HepG2 (cell line): ENCODE results near the gene CRYBA2. TPM values are rescaled to one million over a fixed set of nuclear protein-coding genes. Genes with fewer than 3 reads are reported as not detected.

ENCODE experiments used
- ATAC-seq: fragments of 200-7000 bp; cut with Tn5 transposase; 3 replicates; pipeline ENCODE4 v1.9.1; 2020; ENCODE audit warnings: mild to moderate bottlenecking, moderate library complexity
- BruUV-seq: library from RNA; stranded (reverse); fragments of 400-500 nt; replicated peaks from 2 replicates; lab custom pipeline; 2021; lab: Mats Ljungman, UMichigan
- CTCF ChIA-PET: fragments of 300-600 bp; formaldehyde crosslinking; extraction: SDS; loops from one replicate; lab custom pipeline; 2021; ENCODE audit warnings: low total read pairs, inconsistent platforms, low intra/inter-chr PET ratio; lab: Yijun Ruan, JAX
- POLR2A ChIA-PET: fragments of 350-600 bp; sonication (Branson Sonifier 250); formaldehyde crosslinking; loops from one replicate; lab custom pipeline; 2020; ENCODE audit warnings: antibody characterized with exemption, inconsistent platforms; lab: Yijun Ruan, JAX
- DNase-seq: peaks from one replicate; pipeline ENCODE4 v3.0.0-alpha.2; 2015; ENCODE audit warnings: low spot score
- FAIRE-seq: peaks from 3 replicates; lab custom pipeline; 2011; peaks lifted over from hg19 to GRCh38; lab: Jason Lieb, UNC
- H2AFZ ChIP-seq: one replicate; pipeline ENCODE4 v1.6.1; 2011; ENCODE audit warnings: low read length, inconsistent platforms
- H3K27ac ChIP-seq: fragments of 300-600 bp; 3 replicates; pipeline ENCODE4 v1.8.0; 2011; ENCODE audit warnings: mixed run types, mild to moderate bottlenecking, mixed read lengths, low read length, inconsistent platforms; ENCODE audit not compliant: insufficient read depth; ENCODE audit errors: extremely low read length
- H3K27me3 ChIP-seq, 2 experiments: fragments of 200-600 bp in 1 of 2; 2 replicates in 1 of 2; 3 replicates in 1 of 2; pipeline versions ENCODE4 v1.6.0 to v1.8.0; 2011; ENCODE audit warnings: low read length in 2 of 2, mild to moderate bottlenecking in 2 of 2, moderate library complexity in 2 of 2, inconsistent platforms in 1 of 2; ENCODE audit not compliant: insufficient read depth in 2 of 2, control insufficient read depth in 1 of 2
- H3K36me3 ChIP-seq, 2 experiments: fragments of 200-600 bp in 1 of 2; replicated peaks in 1 of 2; 2 replicates in 1 of 2; 3 replicates in 1 of 2; pipeline versions ENCODE4 v1.5.1 to v1.8.0; 2011; ENCODE audit warnings: low read length in 2 of 2, inconsistent platforms in 1 of 2; ENCODE audit not compliant: insufficient read depth in 2 of 2, control insufficient read depth in 1 of 2
- H3K4me1 ChIP-seq: 2 replicates; pipeline ENCODE4 v1.5.1; 2012; ENCODE audit warnings: low read length, inconsistent platforms; ENCODE audit not compliant: insufficient read depth
- H3K4me2 ChIP-seq: 2 replicates; pipeline ENCODE4 v1.6.0; 2011; ENCODE audit warnings: low read depth, low read length, inconsistent platforms
- H3K4me3 ChIP-seq, 3 experiments: fragments of 200-600 bp in 1 of 3; sonication (generic), shearing (Covaris generic) in 1 of 3; replicated peaks in 1 of 3; 2 replicates each; pipeline ENCODE4 v1.5.1; 2011 to 2016; ENCODE audit warnings: low read length in 3 of 3, inconsistent platforms in 2 of 3, low read depth in 2 of 3, mild to moderate bottlenecking in 2 of 3, control low read depth in 1 of 3, mixed read lengths in 1 of 3; ENCODE audit not compliant: insufficient read depth in 1 of 3
- H3K79me2 ChIP-seq: one replicate; pipeline ENCODE4 v1.6.1; 2011; ENCODE audit warnings: low read length, inconsistent platforms; ENCODE audit not compliant: insufficient read depth
- H3K9ac ChIP-seq: 2 replicates; pipeline ENCODE4 v1.6.0; 2011; ENCODE audit warnings: mild to moderate bottlenecking, low read depth, low read length, inconsistent platforms; ENCODE audit not compliant: insufficient read depth
- H3K9me3 ChIP-seq: 2 replicates; pipeline ENCODE4 v1.5.1; 2012; ENCODE audit warnings: mild to moderate bottlenecking, low read length
- H4K20me1 ChIP-seq: 2 replicates; pipeline ENCODE4 v1.6.0; 2011; ENCODE audit warnings: inconsistent platforms, mild to moderate bottlenecking, low read length, moderate library complexity; ENCODE audit not compliant: insufficient read depth
- ATF7 ChIP-seq, 2 experiments: fragments of 450-650 bp in 1 of 2; sonication (generic) in 1 of 2; formaldehyde crosslinking in 1 of 2; IDR thresholded peaks; 2 replicates each; pipeline versions ENCODE4 v1.4.0 to v1.6.1; 2016 to 2020; ENCODE audit warnings: antibody characterized with exemption in 1 of 2, mild to moderate bottlenecking in 1 of 2, missing genetic modification reagents in 1 of 2
- HMG20A ChIP-seq: IDR thresholded peaks from 2 replicates; pipeline ENCODE4 v1.6.1; 2016; ENCODE audit warnings: borderline replicate concordance
- MAZ ChIP-seq, 2 experiments: sonication (generic) in 1 of 2; formaldehyde crosslinking in 1 of 2; IDR thresholded peaks; 2 replicates each; pipeline versions ENCODE4 v1.5.0 to v1.6.1; 2012 to 2020; ENCODE audit warnings: low read depth in 2 of 2, mild to moderate bottlenecking in 2 of 2, borderline replicate concordance in 1 of 2, improper control_type of control experiment in 1 of 2, low read length in 1 of 2, missing genetic modification reagents in 1 of 2, moderate library complexity in 1 of 2
- MTA1 ChIP-seq: sonication (generic); formaldehyde crosslinking; IDR thresholded peaks from 2 replicates; pipeline ENCODE4 v1.4.0; 2020; ENCODE audit warnings: missing genetic modification reagents, mild to moderate bottlenecking, borderline replicate concordance
- TBX2 ChIP-seq: sonication (generic); formaldehyde crosslinking; IDR thresholded peaks from 2 replicates; pipeline ENCODE4 v1.5.0; 2020; ENCODE audit warnings: missing genetic modification reagents, mild to moderate bottlenecking, borderline replicate concordance
- ZNF234 ChIP-seq: sonication (generic); formaldehyde crosslinking; conservative IDR thresholded peaks from 2 replicates; pipeline ENCODE4 v1.5.1; 2020; ENCODE audit warnings: mild to moderate bottlenecking, missing genetic modification reagents
- ZNF274 ChIP-seq: sonication (generic); formaldehyde crosslinking; IDR thresholded peaks from 2 replicates; pipeline ENCODE4 v1.5.1; 2020; ENCODE audit warnings: mild to moderate bottlenecking, missing genetic modification reagents
- ZNF468 ChIP-seq: sonication (generic); formaldehyde crosslinking; IDR thresholded peaks from 2 replicates; pipeline ENCODE4 v1.8.0; 2022; ENCODE audit warnings: mild to moderate bottlenecking, moderate library complexity, missing genetic modification reagents
- WGBS: methylation state at CpG from one replicate; pipeline ENCODE4 v1.1.6; 2017; ENCODE audit warnings: low lambda C conversion rate; 5-methylcytosine and 5-hydroxymethylcytosine counted together
- in situ Hi-C: cut with HindIII; loops from 2 replicates; pipeline ENCODE4 v1.10.0; 2017; ENCODE audit warnings: low pct_unique_long_range_greater_than_20kb; ENCODE audit not compliant: extremely low pct_ligation_motif_present
- intact Hi-C: fragments of 100-400 bp; cut with micrococcal nuclease; formaldehyde crosslinking; loops from one replicate; pipeline ENCODE4 v1.10.0; 2022; ENCODE audit not compliant: unreplicated experiment
- polyA plus RNA-seq, 8 experiments: library from polyadenylated mRNA; depleted of rRNA in 3 of 8; stranded (reverse) in 7 of 8; unstranded in 1 of 8; fragments of >200 nt; fragmentation: Illumina TruSeq in 4 of 8; extraction: Trizol in 4 of 8; gene quantifications; 2 replicates each; pipeline versions ENCODE4 v1.2.1 to v1.2.3, GENCODE V29; 2011 to 2016; ENCODE audit warnings: low read depth in 4 of 8, missing spikeins in 1 of 8, mixed read lengths in 1 of 8; ENCODE audit not compliant: insufficient read depth in 1 of 8
- total RNA-seq, 5 experiments: library from RNA; depleted of rRNA; stranded (reverse); fragments of >200 nt; fragmentation: Illumina TruSeq; extraction: Trizol; gene quantifications; 2 replicates each; pipeline ENCODE4 v1.2.3, GENCODE V29; 2016; ENCODE audit warnings: low read depth in 1 of 5
- TF ChIP-seq, protein P1 (sequence below): sonication (generic); formaldehyde crosslinking; IDR thresholded peaks from 2 replicates; pipeline ENCODE4 v1.4.0; 2020; ENCODE audit warnings: mild to moderate bottlenecking, missing genetic modification reagents, borderline replicate concordance
- TF ChIP-seq, protein P2 (sequence below): sonication (generic); formaldehyde crosslinking; IDR thresholded peaks from 2 replicates; pipeline ENCODE4 v1.5.0; 2020; ENCODE audit warnings: missing genetic modification reagents
- TF ChIP-seq, protein P3 (sequence below): sonication (generic); formaldehyde crosslinking; IDR thresholded peaks from 2 replicates; pipeline ENCODE4 v1.5.0; 2020; ENCODE audit warnings: mild to moderate bottlenecking, missing genetic modification reagents

Gene CRYBA2
- total and polyA plus RNA-seq, 2 of the 13 experiments (the other 11 are each of a cell fraction or from before 2014, with no cell fraction given): not detected

DNA sequence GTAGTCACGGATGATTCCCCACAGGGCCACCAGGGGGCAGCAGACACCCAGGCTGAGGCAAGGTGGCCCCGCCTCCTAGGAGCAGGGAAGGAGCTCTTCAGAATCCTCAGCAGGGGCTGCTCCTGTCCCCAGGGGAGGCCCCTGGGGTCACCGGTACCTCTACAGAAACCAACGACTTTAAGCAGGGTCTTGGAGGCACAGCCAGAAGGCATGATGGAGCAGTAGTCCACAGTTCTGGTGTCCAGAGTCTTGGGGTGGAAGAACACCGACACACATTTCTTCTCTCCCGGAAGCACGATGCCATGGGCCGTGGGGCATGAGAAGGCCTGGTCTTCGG lies 36.6 kb upstream of the CRYBA2 start (continued):
- no peak for TF ChIP-seq ZNF234
- TF ChIP-seq ZNF468: no peak

DNA sequence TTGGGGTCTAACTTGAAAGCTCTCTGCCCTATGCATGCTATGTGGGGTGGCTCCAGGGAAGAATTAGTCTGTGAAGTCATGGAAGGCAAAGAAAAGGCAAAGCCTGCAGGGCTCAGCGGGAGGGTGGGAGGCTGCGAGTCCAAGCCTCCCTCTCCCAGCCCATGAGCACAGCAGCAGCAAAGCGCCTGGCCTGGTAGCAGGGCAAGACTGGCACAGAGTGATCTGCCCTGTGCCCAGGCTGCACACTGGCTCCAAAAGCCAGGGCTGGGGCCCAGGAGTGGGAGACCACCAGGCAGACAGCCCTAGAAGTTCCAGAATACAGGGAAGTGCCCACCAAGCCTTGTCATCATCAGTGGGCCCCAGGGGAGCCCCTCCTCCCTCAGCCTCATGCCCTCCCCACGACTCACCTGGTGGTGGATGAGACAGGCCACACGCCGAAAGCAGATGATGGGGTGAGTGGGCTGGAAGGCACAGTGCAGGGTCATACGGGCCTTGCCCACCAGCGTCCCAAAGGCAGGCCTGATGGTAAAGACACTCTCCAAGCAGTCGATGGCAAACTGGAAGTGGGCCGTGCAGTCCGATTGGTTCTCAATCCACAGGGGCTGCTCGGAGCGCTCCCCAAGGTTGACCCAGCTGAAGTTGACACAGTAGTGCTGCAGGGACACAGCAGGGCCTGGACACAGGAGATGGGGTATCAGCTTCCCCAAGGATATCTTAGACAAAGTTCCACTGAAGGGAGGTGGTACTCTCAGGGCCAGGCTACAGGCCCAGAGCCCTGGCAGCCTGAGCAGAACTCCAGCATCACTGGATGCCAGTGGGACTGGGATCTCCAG lies 36.0 kb upstream of the CRYBA2 start:
- no peak overlapping the region for H3K9ac ChIP-seq
- H3K9me3 ChIP-seq: no peaks in the 10 kb centered on the region
- no peak overlapping the region for H3K4me3 ChIP-seq
- intact Hi-C loops (loop anchor here (1.0 to 2.0 kb wide), 3 partner anchors 26 to 126 kb away; no protein-coding TSS in a partner anchor), in situ Hi-C loops (no loop called here)
- FAIRE-seq: no peak
- CTCF ChIA-PET: interaction anchor here (0.7 to 3.2 kb wide), 7 partner anchors 27 to 126 kb away, joined by 3 to 48 read pairs (median 4); no protein-coding TSS in a partner anchor
- peaks cover 18 to 88% of the 10 kb centered on the region in 2 experiments for H3K27me3 ChIP-seq
- no peak overlapping the region for H2AFZ ChIP-seq
- no peak for DNase-seq
- no peaks in the 10 kb centered on the region for H3K79me2 ChIP-seq
- H3K4me1 ChIP-seq: no peaks in the 10 kb centered on the region
- ATAC-seq: peak; percentile 7; the same call in 2 of the 3 replicates
- H3K4me2 ChIP-seq: no peak overlapping the region
- H3K27ac ChIP-seq: no peak overlapping the region
- H3K36me3 ChIP-seq: no peaks in the 10 kb centered on the region
- peaks cover 14% of the 10 kb centered on the region; the same call in 1 of the 2 replicates for H4K20me1 ChIP-seq
- WGBS: 31% methylated on average over 13 of the region's 13 CpGs
- POLR2A ChIA-PET: interaction anchor here (0.9 to 1.3 kb wide), 3 partner anchors 27 to 126 kb away, joined by 3 to 5 read pairs (median 3); no protein-coding TSS in a partner anchor
- no TSS peak for BruUV-seq
- 0 out of 2 replicates have a peak, but pooled peaks have one; percentile 17 for TF ChIP-seq HMG20A (CRISPR knock-in tag)
- TF ChIP-seq ZNF274: no peak
- TF ChIP-seq TBX2 (CRISPR knock-in tag): 0 out of 2 replicates have a peak, but pooled peaks have one; percentile 41
- TF ChIP-seq, protein P1, sequence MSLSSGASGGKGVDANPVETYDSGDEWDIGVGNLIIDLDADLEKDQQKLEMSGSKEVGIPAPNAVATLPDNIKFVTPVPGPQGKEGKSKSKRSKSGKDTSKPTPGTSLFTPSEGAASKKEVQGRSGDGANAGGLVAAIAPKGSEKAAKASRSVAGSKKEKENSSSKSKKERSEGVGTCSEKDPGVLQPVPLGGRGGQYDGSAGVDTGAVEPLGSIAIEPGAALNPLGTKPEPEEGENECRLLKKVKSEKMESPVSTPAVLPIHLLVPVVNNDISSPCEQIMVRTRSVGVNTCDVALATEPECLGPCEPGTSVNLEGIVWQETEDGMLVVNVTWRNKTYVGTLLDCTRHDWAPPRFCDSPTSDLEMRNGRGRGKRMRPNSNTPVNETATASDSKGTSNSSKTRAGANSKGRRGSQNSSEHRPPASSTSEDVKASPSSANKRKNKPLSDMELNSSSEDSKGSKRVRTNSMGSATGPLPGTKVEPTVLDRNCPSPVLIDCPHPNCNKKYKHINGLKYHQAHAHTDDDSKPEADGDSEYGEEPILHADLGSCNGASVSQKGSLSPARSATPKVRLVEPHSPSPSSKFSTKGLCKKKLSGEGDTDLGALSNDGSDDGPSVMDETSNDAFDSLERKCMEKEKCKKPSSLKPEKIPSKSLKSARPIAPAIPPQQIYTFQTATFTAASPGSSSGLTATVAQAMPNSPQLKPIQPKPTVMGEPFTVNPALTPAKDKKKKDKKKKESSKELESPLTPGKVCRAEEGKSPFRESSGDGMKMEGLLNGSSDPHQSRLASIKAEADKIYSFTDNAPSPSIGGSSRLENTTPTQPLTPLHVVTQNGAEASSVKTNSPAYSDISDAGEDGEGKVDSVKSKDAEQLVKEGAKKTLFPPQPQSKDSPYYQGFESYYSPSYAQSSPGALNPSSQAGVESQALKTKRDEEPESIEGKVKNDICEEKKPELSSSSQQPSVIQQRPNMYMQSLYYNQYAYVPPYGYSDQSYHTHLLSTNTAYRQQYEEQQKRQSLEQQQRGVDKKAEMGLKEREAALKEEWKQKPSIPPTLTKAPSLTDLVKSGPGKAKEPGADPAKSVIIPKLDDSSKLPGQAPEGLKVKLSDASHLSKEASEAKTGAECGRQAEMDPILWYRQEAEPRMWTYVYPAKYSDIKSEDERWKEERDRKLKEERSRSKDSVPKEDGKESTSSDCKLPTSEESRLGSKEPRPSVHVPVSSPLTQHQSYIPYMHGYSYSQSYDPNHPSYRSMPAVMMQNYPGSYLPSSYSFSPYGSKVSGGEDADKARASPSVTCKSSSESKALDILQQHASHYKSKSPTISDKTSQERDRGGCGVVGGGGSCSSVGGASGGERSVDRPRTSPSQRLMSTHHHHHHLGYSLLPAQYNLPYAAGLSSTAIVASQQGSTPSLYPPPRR (CRISPR knock-in tag): 0 out of 2 replicates have a peak, but pooled peaks have one; percentile 12
- TF ChIP-seq MAZ (IDR thresholded peaks at IDR 0.05; ENCODE audit: borderline replicate concordance, low read depth, low read length): no peak
- TF ChIP-seq MAZ (CRISPR knock-in tag; IDR thresholded peaks at IDR 0.05; ENCODE audit: low read depth): 0 out of 2 replicates have a peak, but pooled peaks have one; percentile 48
- TF ChIP-seq, protein P2, sequence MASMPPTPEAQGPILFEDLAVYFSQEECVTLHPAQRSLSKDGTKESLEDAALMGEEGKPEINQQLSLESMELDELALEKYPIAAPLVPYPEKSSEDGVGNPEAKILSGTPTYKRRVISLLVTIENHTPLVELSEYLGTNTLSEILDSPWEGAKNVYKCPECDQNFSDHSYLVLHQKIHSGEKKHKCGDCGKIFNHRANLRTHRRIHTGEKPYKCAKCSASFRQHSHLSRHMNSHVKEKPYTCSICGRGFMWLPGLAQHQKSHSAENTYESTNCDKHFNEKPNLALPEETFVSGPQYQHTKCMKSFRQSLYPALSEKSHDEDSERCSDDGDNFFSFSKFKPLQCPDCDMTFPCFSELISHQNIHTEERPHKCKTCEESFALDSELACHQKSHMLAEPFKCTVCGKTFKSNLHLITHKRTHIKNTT (CRISPR knock-in tag): no peak
- no peak for TF ChIP-seq ATF7 (IDR thresholded peaks at IDR 0.05)
- 0 out of 2 replicates have a peak, but pooled peaks have one; percentile 32 for TF ChIP-seq ATF7 (CRISPR knock-in tag; IDR thresholded peaks at IDR 0.05)
- peak; percentile 52; the same call in 1 of the 2 replicates for TF ChIP-seq MTA1
- TF ChIP-seq, protein P3, sequence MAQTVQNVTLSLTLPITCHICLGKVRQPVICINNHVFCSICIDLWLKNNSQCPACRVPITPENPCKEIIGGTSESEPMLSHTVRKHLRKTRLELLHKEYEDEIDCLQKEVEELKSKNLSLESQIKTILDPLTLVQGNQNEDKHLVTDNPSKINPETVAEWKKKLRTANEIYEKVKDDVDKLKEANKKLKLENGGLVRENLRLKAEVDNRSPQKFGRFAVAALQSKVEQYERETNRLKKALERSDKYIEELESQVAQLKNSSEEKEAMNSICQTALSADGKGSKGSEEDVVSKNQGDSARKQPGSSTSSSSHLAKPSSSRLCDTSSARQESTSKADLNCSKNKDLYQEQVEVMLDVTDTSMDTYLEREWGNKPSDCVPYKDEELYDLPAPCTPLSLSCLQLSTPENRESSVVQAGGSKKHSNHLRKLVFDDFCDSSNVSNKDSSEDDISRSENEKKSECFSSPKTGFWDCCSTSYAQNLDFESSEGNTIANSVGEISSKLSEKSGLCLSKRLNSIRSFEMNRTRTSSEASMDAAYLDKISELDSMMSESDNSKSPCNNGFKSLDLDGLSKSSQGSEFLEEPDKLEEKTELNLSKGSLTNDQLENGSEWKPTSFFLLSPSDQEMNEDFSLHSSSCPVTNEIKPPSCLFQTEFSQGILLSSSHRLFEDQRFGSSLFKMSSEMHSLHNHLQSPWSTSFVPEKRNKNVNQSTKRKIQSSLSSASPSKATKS (CRISPR knock-in tag): no peak
